ENCODE data around the gene TMEM86A.
"Not testable (repeated sequence)": the region's sequence is repeated elsewhere in the genome, so short reads cannot be mapped to it uniquely, and the experiment has no call there.

The TMEM86A gene, protein sequence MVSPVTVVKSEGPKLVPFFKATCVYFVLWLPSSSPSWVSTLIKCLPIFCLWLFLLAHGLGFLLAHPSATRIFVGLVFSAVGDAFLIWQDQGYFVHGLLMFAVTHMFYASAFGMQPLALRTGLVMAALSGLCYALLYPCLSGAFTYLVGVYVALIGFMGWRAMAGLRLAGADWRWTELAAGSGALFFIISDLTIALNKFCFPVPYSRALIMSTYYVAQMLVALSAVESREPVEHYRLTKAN

DNA sequence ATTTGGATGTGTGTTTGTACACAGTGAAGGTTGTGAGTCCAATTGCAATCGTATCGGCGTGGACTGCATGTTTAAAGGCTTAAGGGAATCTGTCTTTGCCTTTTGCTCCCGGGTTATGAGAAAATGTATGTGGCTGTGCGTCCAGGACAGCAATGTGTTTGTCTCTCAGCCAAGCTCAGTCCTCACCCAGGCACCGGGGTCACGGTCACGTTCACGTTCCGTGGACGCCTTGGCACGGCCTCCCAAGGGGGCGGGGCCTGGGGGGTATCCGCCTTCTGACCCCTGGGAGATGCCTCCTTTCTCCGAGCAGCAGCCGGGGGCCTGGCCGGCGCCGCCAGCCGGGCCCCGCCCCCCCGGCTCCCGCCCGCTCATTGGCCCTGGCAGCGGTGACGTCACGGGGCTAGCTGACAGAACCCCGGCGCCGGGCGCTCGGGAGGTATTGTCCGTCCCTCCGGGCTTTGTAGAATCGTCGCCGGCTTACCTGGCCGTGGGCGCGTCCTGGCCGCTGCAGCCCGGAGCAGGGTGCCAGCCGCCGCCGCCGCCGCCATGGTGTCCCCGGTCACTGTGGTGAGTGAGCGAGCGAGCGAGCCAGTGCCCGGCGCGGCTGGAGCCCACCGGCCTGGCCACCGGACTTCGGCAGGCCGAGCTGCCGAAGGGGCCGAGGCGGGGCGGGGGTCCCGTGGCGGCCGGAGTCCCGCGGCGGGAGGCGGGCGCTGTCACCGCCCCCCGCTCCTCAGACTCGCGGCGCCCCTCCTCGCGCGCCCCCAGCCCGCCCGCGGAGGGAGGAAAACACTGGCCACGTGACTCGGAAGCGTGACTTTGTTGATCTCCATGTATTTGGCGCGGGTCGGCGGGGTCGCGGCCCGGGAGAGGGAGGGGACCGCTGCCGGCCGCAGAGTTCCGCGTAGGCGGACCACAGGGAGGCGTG is at the start of gene TMEM86A:
Gene TMEM86A (plus strand): TSS at position 439 of the 928 bp plus-strand sequence. CDS start 108 bp downstream, at position 547.
- Mint-ChIP-seq H3K36me3 (no peaks in the 10 kb centered on the region), H3K27me3 (peaks cover 18% of the 10 kb centered on the region), H3K9me3 (no peaks in the 10 kb centered on the region), H3K4me1 (peaks cover 21% of the 10 kb centered on the region), H3K4me3 (peak within 1 kb of the TSS; percentile 78), H3K27ac (peak within 1 kb of the TSS; percentile 48)
- ATAC-seq, result peak; percentile 95

- Mint-ChIP-seq H3K4me3 (no peak overlapping the region), H3K27ac (peak overlapping the region; percentile 12), H3K27me3 (no peaks in the 10 kb centered on the region), H3K9me3 (no peaks in the 10 kb centered on the region), H3K4me1 (peaks cover 14% of the 10 kb centered on the region), H3K36me3 (no peaks in the 10 kb centered on the region)
- ATAC-seq, result no peak
Measured at GRCh38 chr11:18650353-18650752, 48.2 kb upstream of the TMEM86A start.

GRCh38 chr11:18650859-18651557 is 47.6 kb upstream of the TMEM86A start:
- Mint-ChIP-seq H3K4me3 (peak overlapping the region; percentile 11), H3K4me1 (peaks cover 14% of the 10 kb centered on the region), H3K27me3 (no peaks in the 10 kb centered on the region), H3K27ac (peak overlapping the region; percentile 12), H3K9me3 (no peaks in the 10 kb centered on the region), H3K36me3 (no peaks in the 10 kb centered on the region)
- peak; percentile 41 for ATAC-seq

DNA sequence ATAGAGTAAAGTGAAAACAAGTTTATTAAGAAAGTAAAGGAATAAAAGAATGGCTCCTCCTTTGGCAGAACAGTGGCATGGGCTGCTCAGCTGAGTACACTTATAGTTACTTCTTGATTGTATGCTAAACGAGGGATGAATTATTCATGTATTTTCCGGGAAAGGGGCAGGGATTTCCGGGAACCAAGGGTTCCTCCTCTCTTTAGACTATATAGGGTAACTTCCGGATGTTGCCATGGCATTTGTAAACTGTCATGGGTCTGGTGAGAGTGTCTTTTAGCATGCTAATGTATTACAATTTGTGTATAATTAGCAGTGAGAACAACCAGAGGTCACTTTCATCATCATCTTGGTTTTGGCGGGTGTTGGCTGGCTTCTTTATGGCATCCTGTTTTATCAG is 40.9 kb upstream of the TMEM86A start:
- H3K27me3 Mint-ChIP-seq, result peaks cover 35% of the 10 kb centered on the region
- ATAC-seq, result no peak
- H3K9me3 Mint-ChIP-seq, result no peaks in the 10 kb centered on the region
- no peaks in the 10 kb centered on the region for H3K36me3 Mint-ChIP-seq
- no peak overlapping the region for H3K27ac Mint-ChIP-seq
- H3K4me3 Mint-ChIP-seq, result no peak overlapping the region
- H3K4me1 Mint-ChIP-seq, result no peaks in the 10 kb centered on the region

DNA sequence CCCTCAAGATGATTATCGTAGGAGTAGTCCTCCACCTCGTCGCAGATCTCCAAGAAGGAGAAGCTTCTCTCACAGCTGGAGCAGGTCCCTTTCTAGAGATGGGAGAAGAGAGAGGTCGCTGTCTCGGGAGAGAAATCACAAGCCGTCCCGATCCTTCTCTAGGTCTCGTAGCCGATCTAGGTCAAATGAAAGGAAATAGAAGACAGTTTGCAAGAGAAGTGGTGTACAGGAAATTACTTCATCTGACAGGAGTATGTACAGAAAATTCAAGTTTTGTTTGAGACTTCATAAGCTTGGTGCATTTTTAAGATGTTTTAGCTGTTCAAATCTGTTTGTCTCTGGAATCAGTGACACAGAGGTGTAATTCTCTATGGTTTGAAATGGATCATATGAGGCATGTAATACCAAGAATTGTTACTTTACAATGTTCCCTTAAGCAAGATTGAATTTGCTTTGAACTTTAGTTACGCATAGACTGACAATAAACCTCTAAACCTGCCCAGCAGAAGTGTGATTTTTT is 33.2 kb upstream of the TMEM86A start:
- H3K27ac Mint-ChIP-seq, H3K9me3 Mint-ChIP-seq, H3K4me1 Mint-ChIP-seq, ATAC-seq, H3K4me3 Mint-ChIP-seq, H3K36me3 Mint-ChIP-seq: not testable (repeated sequence)
- peaks cover 19% of the 10 kb centered on the region for H3K27me3 Mint-ChIP-seq

DNA sequence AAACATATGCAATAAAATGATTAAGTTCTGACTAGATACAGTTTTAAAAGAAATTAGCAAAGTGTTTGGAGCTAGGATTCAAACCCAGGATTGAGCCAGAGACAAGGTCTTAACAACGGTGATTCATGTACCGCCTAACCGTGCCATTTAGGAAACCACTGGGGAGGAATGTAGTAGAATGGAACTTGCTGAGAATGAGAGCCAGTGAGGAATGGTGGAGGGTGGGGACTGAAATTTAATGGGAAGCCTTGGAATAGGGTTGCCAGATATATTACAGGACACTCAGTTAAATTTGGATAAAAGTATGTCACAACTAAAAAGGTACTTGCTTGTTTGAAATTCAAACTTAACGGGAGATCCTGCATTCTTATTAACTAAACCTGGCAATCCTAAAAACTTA is 30.4 kb upstream of the TMEM86A start:
- H3K27ac Mint-ChIP-seq, result no peak overlapping the region
- ATAC-seq, result no peak

GRCh38 chr11:18669219-18669596 is 29.4 kb upstream of the TMEM86A start:
- peaks cover 6% of the 10 kb centered on the region for H3K4me1 Mint-ChIP-seq
- no peaks in the 10 kb centered on the region for H3K9me3 Mint-ChIP-seq
- peaks cover 19% of the 10 kb centered on the region for H3K27me3 Mint-ChIP-seq
- ATAC-seq, result no peak
- H3K27ac Mint-ChIP-seq, result no peak overlapping the region
- H3K4me3 Mint-ChIP-seq, result no peak overlapping the region
- H3K36me3 Mint-ChIP-seq, result no peaks in the 10 kb centered on the region

More for the DNA sequence above, 30.4 kb upstream of the TMEM86A start:
- Mint-ChIP-seq H3K4me1 (peaks cover 6% of the 10 kb centered on the region), H3K27me3 (peaks cover 19% of the 10 kb centered on the region), H3K36me3 (no peaks in the 10 kb centered on the region), H3K4me3 (no peak overlapping the region), H3K9me3 (no peaks in the 10 kb centered on the region)

DNA sequence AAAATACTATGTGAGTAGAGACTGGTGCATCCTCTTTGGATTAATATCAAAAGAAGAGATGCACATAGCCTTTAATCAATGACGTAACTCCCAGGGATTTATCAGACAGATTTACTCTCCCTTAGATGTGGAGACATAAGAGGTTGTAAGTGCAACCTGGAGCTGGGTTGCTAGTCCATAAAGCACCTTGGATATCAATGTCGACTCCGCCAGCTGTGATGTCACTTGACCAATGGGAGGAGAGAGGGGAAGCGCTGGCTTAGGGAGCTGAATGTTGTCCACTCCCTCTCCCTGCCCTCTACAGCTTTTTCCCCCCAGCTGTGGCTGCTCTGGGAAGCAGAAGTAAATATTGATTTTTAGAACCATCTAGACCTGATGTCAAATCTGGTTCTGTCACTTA is 28.9 kb upstream of the TMEM86A start:
- Mint-ChIP-seq H3K4me3 (no peak overlapping the region), H3K27ac (no peak overlapping the region), H3K4me1 (peaks cover 6% of the 10 kb centered on the region), H3K27me3 (peaks cover 19% of the 10 kb centered on the region), H3K36me3 (no peaks in the 10 kb centered on the region), H3K9me3 (no peaks in the 10 kb centered on the region)
- no peak for ATAC-seq

- H3K9me3 Mint-ChIP-seq, result no peaks in the 10 kb centered on the region
- H3K27me3 Mint-ChIP-seq, result peaks cover 19% of the 10 kb centered on the region
Measured at GRCh38 chr11:18671246-18671645, 27.3 kb upstream of the TMEM86A start.

DNA sequence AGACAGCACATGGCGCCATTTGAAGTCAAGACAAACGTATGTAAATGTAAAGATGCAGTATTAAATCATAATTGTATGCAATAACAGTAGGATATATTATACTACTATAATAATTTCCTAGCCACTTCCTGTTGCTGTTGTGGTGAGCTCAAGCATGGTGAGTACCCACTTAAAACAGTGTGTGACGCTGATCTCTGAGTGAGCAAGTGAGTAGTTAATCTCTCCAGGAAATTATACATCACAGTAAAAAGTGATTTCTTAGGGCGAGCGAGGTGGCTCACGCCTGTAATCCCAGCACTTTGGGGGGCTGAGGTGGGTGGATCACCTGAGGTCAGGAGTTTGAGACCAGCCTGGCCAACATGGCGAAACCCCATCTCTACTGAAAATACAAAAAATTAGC is 26.4 kb upstream of the TMEM86A start:
- not testable (repeated sequence) for H3K27ac Mint-ChIP-seq, ATAC-seq, H3K36me3 Mint-ChIP-seq, H3K9me3 Mint-ChIP-seq, H3K4me1 Mint-ChIP-seq, H3K4me3 Mint-ChIP-seq
- H3K27me3 Mint-ChIP-seq, result peaks cover 19% of the 10 kb centered on the region

More at GRCh38 chr11:18671246-18671645, 27.3 kb upstream of the TMEM86A start:
- Mint-ChIP-seq H3K4me1 (peaks cover 6% of the 10 kb centered on the region), H3K27ac (no peak overlapping the region), H3K36me3 (no peaks in the 10 kb centered on the region), H3K4me3 (no peak overlapping the region)
- no peak for ATAC-seq

GRCh38 chr11:18676803-18677202 is 21.8 kb upstream of the TMEM86A start:
- no peak for ATAC-seq
- Mint-ChIP-seq H3K36me3 (no peaks in the 10 kb centered on the region), H3K27me3 (no peaks in the 10 kb centered on the region), H3K9me3 (no peaks in the 10 kb centered on the region), H3K4me3 (no peak overlapping the region), H3K4me1 (no peaks in the 10 kb centered on the region), H3K27ac (no peak overlapping the region)

GRCh38 chr11:18677560-18677959 is 21.0 kb upstream of the TMEM86A start:
- no peaks in the 10 kb centered on the region for H3K36me3 Mint-ChIP-seq

DNA sequence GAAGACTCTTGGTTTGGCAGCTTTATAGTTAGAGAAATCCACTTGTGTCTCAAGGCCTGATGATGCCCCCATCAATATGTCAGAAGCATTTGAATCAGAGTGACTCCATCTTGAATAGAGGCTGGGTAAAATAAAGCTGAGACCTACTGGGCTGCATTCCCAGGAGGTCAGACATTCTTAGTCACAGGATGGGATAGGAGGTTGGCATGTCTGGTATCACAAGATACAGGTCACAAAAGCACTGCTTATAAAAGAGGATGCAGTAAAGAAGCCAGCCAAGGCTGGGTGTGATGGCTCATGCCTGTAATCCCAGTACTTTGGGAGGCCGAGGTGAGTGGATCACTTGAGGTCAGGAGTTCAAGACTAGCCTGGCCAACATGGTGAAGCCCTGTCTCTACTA is 16.6 kb upstream of the TMEM86A start:
- H3K27me3 Mint-ChIP-seq, result peaks cover 11% of the 10 kb centered on the region
- H3K27ac Mint-ChIP-seq, H3K4me1 Mint-ChIP-seq, ATAC-seq, H3K4me3 Mint-ChIP-seq, H3K36me3 Mint-ChIP-seq, H3K9me3 Mint-ChIP-seq: not testable (repeated sequence)

More at GRCh38 chr11:18677560-18677959, 21.0 kb upstream of the TMEM86A start:
- Mint-ChIP-seq H3K4me1 (no peaks in the 10 kb centered on the region), H3K9me3 (no peaks in the 10 kb centered on the region), H3K4me3 (no peak overlapping the region), H3K27me3 (no peaks in the 10 kb centered on the region), H3K27ac (no peak overlapping the region)
- ATAC-seq, result no peak

DNA sequence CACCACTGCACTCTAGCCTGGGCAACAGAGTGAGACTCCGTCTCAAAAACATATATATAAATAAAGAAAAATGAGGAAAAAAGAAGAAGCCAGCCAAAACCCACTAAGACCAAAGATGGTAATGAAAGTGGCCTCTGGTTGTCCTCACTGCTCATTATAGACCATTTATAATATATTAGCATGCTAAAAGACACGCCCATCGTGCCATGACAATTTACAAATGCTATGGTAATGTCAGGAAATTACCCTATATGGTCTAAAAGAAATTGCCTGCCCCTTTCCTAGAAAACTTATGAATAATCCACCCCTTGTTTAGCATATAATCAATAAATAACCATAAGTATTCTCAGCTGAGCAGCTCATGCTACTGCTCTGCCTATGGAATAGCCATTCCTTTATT is 16.1 kb upstream of the TMEM86A start:
- no peaks in the 10 kb centered on the region for H3K9me3 Mint-ChIP-seq
- H3K4me3 Mint-ChIP-seq, result no peak overlapping the region
- no peaks in the 10 kb centered on the region for H3K4me1 Mint-ChIP-seq
- H3K27ac Mint-ChIP-seq, result no peak overlapping the region
- no peak for ATAC-seq
- H3K27me3 Mint-ChIP-seq, result peaks cover 11% of the 10 kb centered on the region
- H3K36me3 Mint-ChIP-seq, result no peaks in the 10 kb centered on the region

DNA sequence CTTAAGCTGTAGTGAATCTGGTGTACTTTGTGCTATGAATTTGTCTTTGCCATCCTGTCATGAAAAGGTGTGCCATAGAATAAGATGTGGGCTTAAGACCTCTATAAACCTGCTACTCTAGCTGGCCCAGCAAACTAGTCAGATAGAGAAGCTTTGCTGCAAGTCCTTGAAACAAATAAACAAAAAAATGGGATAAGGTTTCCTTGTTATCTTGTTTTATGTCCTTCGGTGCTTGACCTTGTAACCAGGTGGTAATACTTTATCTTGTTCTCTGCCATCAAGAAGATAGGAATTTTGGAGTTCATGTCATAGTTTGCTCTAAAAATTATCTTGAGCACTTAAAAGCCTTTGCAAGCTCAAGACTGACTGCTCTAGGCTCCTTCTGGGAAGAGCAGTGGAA is 14.3 kb upstream of the TMEM86A start:
- H3K4me1 Mint-ChIP-seq, result no peaks in the 10 kb centered on the region
- peaks cover 11% of the 10 kb centered on the region for H3K27me3 Mint-ChIP-seq
- no peaks in the 10 kb centered on the region for H3K36me3 Mint-ChIP-seq
- no peaks in the 10 kb centered on the region for H3K9me3 Mint-ChIP-seq
- ATAC-seq, result no peak
- H3K4me3 Mint-ChIP-seq, result no peak overlapping the region
- H3K27ac Mint-ChIP-seq, result no peak overlapping the region

All from stimulated activated memory B cell treated with anti-CD40 and anti-IgM and Interleukin-4, amounts not matched to agents 10 μg/mL and 1 μg/mL and 100 μg/mL, for 72 hours (primary cell).